Spleen (tissue), 11 donors: ENCODE measurements around the gene HADHB. TPM values are rescaled to one million over a fixed set of nuclear protein-coding genes. Genes with fewer than 3 reads are reported as not detected.
"Not testable (repeated sequence)": the region's sequence is repeated elsewhere in the genome, so short reads cannot be mapped to it uniquely, and the experiment has no call there.

Experiments used
- DNase-seq: peaks from one replicate; pipeline ENCODE4 v3.0.0-alpha.2; 2020
- H3K27ac ChIP-seq, 8 donors: fragments of 200-600 bp; sonication (generic) in 7 of 8; 1 replicate in 4 of 8; 2 replicates in 4 of 8; pipeline versions ENCODE4 v1.5.0 to v1.8.0; 2016 to 2021; ENCODE audit warnings: inconsistent platforms in 4 of 8, mild to moderate bottlenecking in 4 of 8, moderate library complexity in 1 of 8
- H3K27me3 ChIP-seq, 7 donors: fragments of 200-600 bp; sonication (generic) in 6 of 7; replicated peaks in 1 of 7; 1 replicate in 4 of 7; 2 replicates in 3 of 7; pipeline versions ENCODE4 v1.5.0 to v1.8.0; 2016 to 2021; ENCODE audit warnings: inconsistent platforms in 3 of 7, mild to moderate bottlenecking in 1 of 7
- H3K36me3 ChIP-seq, 6 donors: fragments of 200-600 bp; sonication (generic) in 5 of 6; 1 replicate in 4 of 6; 2 replicates in 2 of 6; pipeline versions ENCODE4 v1.5.0 to v1.8.0; 2016 to 2021; ENCODE audit warnings: inconsistent platforms in 2 of 6
- H3K4me1 ChIP-seq, 6 donors: fragments of 200-600 bp; sonication (generic) in 5 of 6; 1 replicate in 3 of 6; 2 replicates in 3 of 6; pipeline versions ENCODE4 v1.5.0 to v1.8.0; 2016 to 2021; ENCODE audit warnings: inconsistent platforms in 3 of 6
- H3K4me3 ChIP-seq, 8 donors: fragments of 200-600 bp; sonication (generic) in 7 of 8; 1 replicate in 4 of 8; 2 replicates in 4 of 8; pipeline versions ENCODE4 v1.5.0 to v1.8.0; 2016 to 2021; ENCODE audit warnings: inconsistent platforms in 4 of 8, mild to moderate bottlenecking in 4 of 8, moderate library complexity in 2 of 8
- H3K9me3 ChIP-seq, 8 donors: fragments of 200-600 bp; sonication (generic) in 7 of 8; 1 replicate in 4 of 8; 2 replicates in 4 of 8; pipeline versions ENCODE4 v1.5.0 to v1.8.0; 2016 to 2021; ENCODE audit warnings: inconsistent platforms in 4 of 8
- CTCF ChIP-seq, 11 experiments: fragments of 200-600 bp in 7 of 11; fragments of 450-650 bp in 4 of 11; sonication (generic) in 4 of 11; IDR thresholded peaks in 8 of 11; conservative IDR thresholded peaks in 3 of 11; 1 replicate in 7 of 11; 2 replicates in 4 of 11; pipeline versions ENCODE4 v1.4.0 to v1.8.0; 2016 to 2021; ENCODE audit warnings: antibody characterized with exemption in 11 of 11, inconsistent platforms in 4 of 11, mild to moderate bottlenecking in 1 of 11
- POLR2A ChIP-seq, 3 donors: fragments of 450-650 bp; IDR thresholded peaks; one replicate each; pipeline ENCODE4 v1.5.1; 2017; ENCODE audit warnings: antibody characterized with exemption in 3 of 3, mild to moderate bottlenecking in 1 of 3
- POLR2AphosphoS5 ChIP-seq, 3 donors: sonication (generic); formaldehyde crosslinking; IDR thresholded peaks; one replicate each; pipeline ENCODE4 v1.5.1; 2017; ENCODE audit warnings: antibody characterized with exemption in 3 of 3
- WGBS, 5 donors: extraction: QIAGEN DNeasy Blood & Tissue Kit in 3 of 5; methylation state at CpG; one replicate each; pipeline versions ENCODE4 v1.1.5 to v1.1.7; 2013 to 2018; 5-methylcytosine and 5-hydroxymethylcytosine counted together
- intact Hi-C: fragments of 100-400 bp; cut with DNase I; formaldehyde crosslinking; loops from one replicate; pipeline ENCODE4 v1.15.0; 2023; ENCODE audit warnings: low total_unique reads
- polyA plus RNA-seq, 3 donors: library from polyadenylated mRNA; stranded (reverse); fragments of 200-250 nt; gene quantifications; one replicate each; pipeline ENCODE4 v1.2.1, GENCODE V29; 2013
- total RNA-seq, 7 donors: library from RNA; depleted of rRNA in 3 of 7; stranded (reverse); fragments of >200 nt in 3 of 7; fragmentation: NEBNext Ultra II Directional in 4 of 7; extraction: Animal tissue kit (Norgen Biotek cat#: 25700) in 4 of 7; gene quantifications; one replicate each; pipeline versions ENCODE4 v1.1.0 to v1.2.1, GENCODE V29; 2016 to 2021
- donor health status: healthy with polysubstance abuse.
- donor health status: DM: no; HTN: no; CAD: no; lungs with moderate emphysema.
- donor health status: DM: no; HTN: no; CAD: no.
- donor health status: Bipolar disorder and iron deficiency.
- donor health status: healthy.
- donor health status: DM: no; HTN: no; CAD: no.
- donor health status: DM: yes; HTN: yes; CAD: no.

Gene HADHB
- total and polyA plus RNA-seq, 10 donors = 54.0 to 165 (median 108) TPM

GRCh38 chr2:26316845-26317244 lies 72.1 kb downstream of the HADHB start:
- DNase-seq = no peak
- Histone ChIP-seq H3K36me3 (peaks cover 0 to 4% (median 0%) of the 10 kb centered on the region in 6 donors), H3K9me3 (no peaks in the 10 kb centered on the region), H3K4me1 (no peaks in the 10 kb centered on the region), H3K4me3 (no peak overlapping the region), H3K27me3 (no peaks in the 10 kb centered on the region), H3K27ac (no peak overlapping the region)
- WGBS, 5 donors = 75 to 90% (median 81%) methylated on average over 6 of the region's 6 CpGs
- TF ChIP-seq POLR2A (IDR thresholded peaks at IDR 0.05) (no peak), CTCF (IDR thresholded peaks at IDR 0.05 in 8 of 11, conservative IDR thresholded peaks at IDR 0.05 in 3 of 11) (no peak), POLR2AphosphoS5 (IDR thresholded peaks at IDR 0.05) (no peak)
- intact Hi-C loops = no loop called here

- Histone ChIP-seq H3K4me1 (no peaks in the 10 kb centered on the region), H3K27ac (no peak overlapping the region), H3K36me3 (no peaks in the 10 kb centered on the region), H3K27me3 (no peaks in the 10 kb centered on the region), H3K9me3 (no peaks in the 10 kb centered on the region), H3K4me3 (no peak overlapping the region)
- TF ChIP-seq POLR2A (IDR thresholded peaks at IDR 0.05) (no peak), CTCF (IDR thresholded peaks at IDR 0.05 in 8 of 11, conservative IDR thresholded peaks at IDR 0.05 in 3 of 11) (no peak)
- intact Hi-C loops = no loop called here
- no peak for DNase-seq
- 85 to 95% (median 89%) methylated on average over 7 to 8 of the region's 8 CpGs for WGBS, 5 donors
Measured at GRCh38 chr2:26317377-26318105, 72.8 kb downstream of the HADHB start.

- intact Hi-C loops = no loop called here
- no peak for TF ChIP-seq POLR2A (IDR thresholded peaks at IDR 0.05)
- no peak for TF ChIP-seq POLR2AphosphoS5 (IDR thresholded peaks at IDR 0.05)
- no peak for TF ChIP-seq CTCF (IDR thresholded peaks at IDR 0.05 in 8 of 11, conservative IDR thresholded peaks at IDR 0.05 in 3 of 11)
- Histone ChIP-seq H3K36me3 (no peaks in the 10 kb centered on the region), H3K27ac (no peak overlapping the region), H3K27me3 (no peaks in the 10 kb centered on the region), H3K4me3 (no peak overlapping the region), H3K4me1 (no peaks in the 10 kb centered on the region), H3K9me3 (no peaks in the 10 kb centered on the region)
- WGBS, 5 donors = 59 to 86% (median 79%) methylated on average over 6 of the region's 6 CpGs
- no peak for DNase-seq
Measured at GRCh38 chr2:26318950-26319349, 74.2 kb downstream of the HADHB start.

GRCh38 chr2:26324479-26324878 lies 79.7 kb downstream of the HADHB start:
- intact Hi-C loops, H3K27ac ChIP-seq, DNase-seq, H3K4me1 ChIP-seq, H3K36me3 ChIP-seq, H3K4me3 ChIP-seq, H3K9me3 ChIP-seq, H3K27me3 ChIP-seq: not testable (repeated sequence)

- no peaks in the 10 kb centered on the region for H3K27me3 ChIP-seq
- DNase-seq = no peak
- 45 to 74% (median 49%) methylated on average over 3 of the region's 3 CpGs for WGBS, 5 donors
- no peaks in the 10 kb centered on the region for H3K9me3 ChIP-seq
- no peak overlapping the region for H3K27ac ChIP-seq
- no peaks in the 10 kb centered on the region for H3K36me3 ChIP-seq
- no peak overlapping the region for H3K4me3 ChIP-seq
- H3K4me1 ChIP-seq = peaks cover 0 to 9% (median 3%) of the 10 kb centered on the region in 6 donors
- TF ChIP-seq POLR2A (IDR thresholded peaks at IDR 0.05) (no peak), POLR2AphosphoS5 (IDR thresholded peaks at IDR 0.05) (no peak), CTCF (IDR thresholded peaks at IDR 0.05 in 8 of 11, conservative IDR thresholded peaks at IDR 0.05 in 3 of 11) (no peak)
- intact Hi-C loops = no loop called here
Measured at GRCh38 chr2:26324903-26325302, 80.2 kb downstream of the HADHB start.
